ENCODE data around the gene IFNA16. TPM values are rescaled to one million over a fixed set of nuclear protein-coding genes. Genes with fewer than 3 reads are reported as not detected.
"Not testable (repeated sequence)": the region's sequence is repeated elsewhere in the genome, so short reads cannot be mapped to it uniquely, and the experiment has no call there.

The IFNA16 gene
- total RNA-seq, 2 donors from 2014 or later: not detected

DNA sequence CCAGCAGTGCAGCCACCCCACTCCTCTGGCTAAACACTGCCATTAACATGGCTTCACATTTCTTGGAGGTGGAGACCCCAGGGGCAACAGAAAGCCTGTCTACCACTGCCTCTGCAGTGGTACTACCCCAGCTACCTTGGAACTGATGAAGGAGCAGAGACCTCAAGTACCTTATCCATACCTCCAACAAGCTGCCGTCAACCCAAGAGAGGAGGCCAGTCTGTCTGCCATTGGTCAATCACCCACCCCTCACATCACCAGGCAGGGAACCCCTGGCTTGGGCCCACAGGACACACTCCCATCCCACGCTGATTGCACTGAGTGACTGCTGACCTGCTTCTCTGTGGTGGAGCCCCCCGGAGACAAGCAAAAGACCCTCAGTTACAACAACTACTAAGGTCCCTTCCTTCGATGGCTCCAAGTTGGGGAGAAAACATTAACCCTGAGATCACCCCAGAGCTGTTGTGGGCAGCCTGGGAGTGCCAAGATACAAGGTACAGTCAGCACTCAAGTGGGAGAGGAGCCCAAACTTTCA, 17.1 kb upstream of the IFNA16 start:
- DNase-seq (ENCODE audit: low spot score): no peak
- Histone ChIP-seq H3K4me1 (replicated peaks) (no peaks in the 10 kb centered on the region), H3K9me3 (no peaks in the 10 kb centered on the region), H3K27ac (no peak overlapping the region), H3K36me3 (no peaks in the 10 kb centered on the region), H3K27me3 (replicated peaks; ENCODE audit: insufficient read depth) (no peaks in the 10 kb centered on the region), H3K4me3 (no peak overlapping the region)
- intact Hi-C loops (cut with DNase I): loop anchor here (10.0 kb wide), 1 partner anchor 551 kb away; no protein-coding TSS in a partner anchor
- TF ChIP-seq POLR2A (IDR thresholded peaks at IDR 0.05) (no peak), POLR2AphosphoS5 (IDR thresholded peaks at IDR 0.05) (no peak)
- TF ChIP-seq, protein P1, sequence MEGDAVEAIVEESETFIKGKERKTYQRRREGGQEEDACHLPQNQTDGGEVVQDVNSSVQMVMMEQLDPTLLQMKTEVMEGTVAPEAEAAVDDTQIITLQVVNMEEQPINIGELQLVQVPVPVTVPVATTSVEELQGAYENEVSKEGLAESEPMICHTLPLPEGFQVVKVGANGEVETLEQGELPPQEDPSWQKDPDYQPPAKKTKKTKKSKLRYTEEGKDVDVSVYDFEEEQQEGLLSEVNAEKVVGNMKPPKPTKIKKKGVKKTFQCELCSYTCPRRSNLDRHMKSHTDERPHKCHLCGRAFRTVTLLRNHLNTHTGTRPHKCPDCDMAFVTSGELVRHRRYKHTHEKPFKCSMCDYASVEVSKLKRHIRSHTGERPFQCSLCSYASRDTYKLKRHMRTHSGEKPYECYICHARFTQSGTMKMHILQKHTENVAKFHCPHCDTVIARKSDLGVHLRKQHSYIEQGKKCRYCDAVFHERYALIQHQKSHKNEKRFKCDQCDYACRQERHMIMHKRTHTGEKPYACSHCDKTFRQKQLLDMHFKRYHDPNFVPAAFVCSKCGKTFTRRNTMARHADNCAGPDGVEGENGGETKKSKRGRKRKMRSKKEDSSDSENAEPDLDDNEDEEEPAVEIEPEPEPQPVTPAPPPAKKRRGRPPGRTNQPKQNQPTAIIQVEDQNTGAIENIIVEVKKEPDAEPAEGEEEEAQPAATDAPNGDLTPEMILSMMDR (IDR thresholded peaks at IDR 0.05): no peak
- 83% methylated on average over 4 of the region's 4 CpGs for WGBS

DNA sequence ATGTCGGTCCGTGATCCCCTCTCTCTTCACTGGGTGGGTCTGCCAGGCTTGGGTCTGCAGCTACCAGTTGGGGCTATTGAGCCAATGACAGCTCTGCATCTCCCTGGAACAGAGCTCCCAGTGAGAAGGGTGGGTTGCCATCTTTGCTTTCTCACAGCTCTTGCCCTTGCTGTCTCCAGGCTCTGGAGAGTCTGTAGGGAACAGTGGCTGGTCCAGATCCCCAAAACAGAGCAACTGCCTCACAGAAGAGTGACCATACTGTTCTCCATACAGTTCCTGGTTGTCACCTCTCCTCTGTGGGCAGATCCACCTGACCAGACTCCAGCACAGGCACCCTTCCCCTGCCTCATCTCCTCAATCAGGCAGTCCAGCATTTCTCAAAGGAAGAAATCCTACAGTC, 16.1 kb upstream of the IFNA16 start:
- Histone ChIP-seq H3K27me3 (replicated peaks; ENCODE audit: insufficient read depth) (no peaks in the 10 kb centered on the region), H3K9me3 (no peaks in the 10 kb centered on the region), H3K4me3 (no peak overlapping the region), H3K27ac (no peak overlapping the region), H3K4me1 (replicated peaks) (no peaks in the 10 kb centered on the region), H3K36me3 (no peaks in the 10 kb centered on the region)
- TF ChIP-seq POLR2AphosphoS5 (IDR thresholded peaks at IDR 0.05): no peak
- TF ChIP-seq, protein P1 (IDR thresholded peaks at IDR 0.05): no peak
- TF ChIP-seq POLR2A (IDR thresholded peaks at IDR 0.05): no peak
- DNase-seq (ENCODE audit: low spot score): no peak
- 95% methylated on average over 2 of the region's 2 CpGs for WGBS
- intact Hi-C loops (cut with DNase I): loop anchor here (10.0 kb wide), 1 partner anchor 552 kb away; no protein-coding TSS in a partner anchor

DNA sequence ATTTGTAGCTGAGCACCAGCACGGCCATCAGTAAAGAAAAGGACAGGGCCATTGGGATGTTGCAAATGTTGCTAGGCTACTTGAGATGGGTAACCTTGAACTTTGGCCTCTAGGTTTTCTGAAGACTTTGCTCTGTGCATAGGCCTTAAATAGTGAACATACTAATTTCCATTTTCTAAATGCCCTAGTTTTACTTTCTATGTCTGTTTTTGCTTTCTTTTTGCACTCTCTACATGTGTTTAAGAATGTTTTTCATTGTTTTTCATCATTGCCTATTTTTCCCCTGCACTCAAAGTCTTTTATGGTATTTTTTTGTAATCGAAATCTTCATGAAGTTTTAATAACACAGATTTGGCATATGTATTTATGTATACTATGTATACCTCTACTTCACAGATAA, 11.0 kb upstream of the IFNA16 start, which contains the start of gene IFNA17:
Gene IFNA17, minus strand, starts transcription at position 101 of the 400 bp plus-strand sequence. Its CDS starts 49 bp downstream, at position 52.
- H3K4me1 ChIP-seq (replicated peaks): no peaks in the 10 kb centered on the region
- intact Hi-C loops (cut with DNase I): no loop called here
- WGBS: 81% methylated on average over 2 of the region's 2 CpGs
- no peak within 1 kb of the TSS for H3K4me3 ChIP-seq
- DNase-seq (ENCODE audit: low spot score): no peak
- no peak for TF ChIP-seq POLR2AphosphoS5 (IDR thresholded peaks at IDR 0.05)
- TF ChIP-seq, protein P1 (IDR thresholded peaks at IDR 0.05): no peak
- no peak for TF ChIP-seq POLR2A (IDR thresholded peaks at IDR 0.05)
- H3K27me3 ChIP-seq (replicated peaks; ENCODE audit: insufficient read depth): no peaks in the 10 kb centered on the region
- no peaks in the 10 kb centered on the region for H3K36me3 ChIP-seq
- H3K9me3 ChIP-seq: no peaks in the 10 kb centered on the region
- no peak within 1 kb of the TSS for H3K27ac ChIP-seq

DNA sequence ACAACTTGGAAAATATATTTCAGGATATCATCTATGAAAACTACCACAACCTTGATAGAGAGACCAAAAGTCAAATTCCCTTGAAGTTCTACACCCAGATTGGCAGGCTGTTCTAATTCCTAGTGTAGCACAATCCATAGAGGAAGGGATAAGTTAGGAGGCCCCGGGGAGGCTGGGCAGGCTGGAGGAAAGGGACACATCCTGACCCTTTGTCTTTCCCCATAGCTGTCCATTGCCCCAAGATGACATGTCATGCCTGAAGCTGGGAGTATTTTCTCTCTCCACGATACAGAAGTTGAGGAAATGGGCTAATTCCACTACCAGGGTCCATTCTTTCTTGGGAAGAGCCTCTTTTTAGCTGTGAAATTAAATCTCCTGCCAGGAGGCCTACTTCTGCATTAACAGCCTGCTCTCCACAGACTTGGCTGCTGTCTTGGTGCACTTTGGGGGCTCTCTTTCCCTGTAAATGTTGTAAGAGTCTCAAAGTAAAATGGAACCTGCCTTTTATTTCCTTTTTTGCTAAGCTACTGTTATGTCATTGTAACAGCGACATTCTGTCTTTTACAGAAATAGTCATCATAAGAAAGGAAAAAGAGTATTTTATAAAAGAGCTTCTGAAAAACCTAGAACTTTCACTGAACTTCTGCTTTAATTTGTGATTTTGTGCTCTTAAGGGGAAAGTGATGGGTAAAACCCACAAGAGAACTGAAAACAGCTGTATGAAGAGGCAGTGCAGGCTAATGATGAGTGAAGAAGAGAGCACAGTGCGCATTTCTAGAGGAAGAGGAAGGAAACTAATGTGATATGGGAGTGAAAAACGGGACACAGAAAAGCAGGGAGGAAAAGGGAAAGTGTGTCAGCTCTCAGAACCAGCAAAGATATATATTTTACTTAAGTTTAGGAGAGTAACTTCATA, 3.4 kb downstream of the IFNA16 start:
- WGBS: 50% methylated on average over 5 of the region's 5 CpGs
- intact Hi-C loops (cut with DNase I); H3K4me3 ChIP-seq: not testable (repeated sequence)

DNA sequence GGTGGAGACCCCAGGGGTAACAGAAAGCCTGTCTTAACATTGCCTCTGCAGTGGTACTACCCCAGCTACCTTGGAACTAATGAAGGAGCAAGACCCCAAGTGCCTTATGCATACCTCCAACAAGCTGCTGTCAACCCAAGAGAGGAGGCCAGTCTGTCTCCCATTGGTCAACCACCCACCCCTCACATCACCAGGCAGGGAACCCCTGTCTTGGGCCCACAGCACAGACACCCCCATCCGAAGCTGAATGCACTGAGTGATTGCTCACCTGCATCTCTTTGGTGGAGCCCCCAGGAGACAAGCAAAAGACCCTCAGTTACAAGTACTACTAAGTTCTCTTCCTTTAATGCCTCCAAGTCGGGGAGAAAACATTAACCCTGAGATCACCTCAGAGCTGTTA, 5.0 kb downstream of the IFNA16 start:
- DNase-seq (ENCODE audit: low spot score); H3K9me3 ChIP-seq; H3K27me3 ChIP-seq (replicated peaks; ENCODE audit: insufficient read depth); H3K27ac ChIP-seq; H3K4me3 ChIP-seq; H3K36me3 ChIP-seq; intact Hi-C loops (cut with DNase I); H3K4me1 ChIP-seq (replicated peaks): not testable (repeated sequence)
- WGBS: 71% methylated on average over 2 of the region's 2 CpGs

More for the DNA sequence above, 3.4 kb downstream of the IFNA16 start:
- not testable (repeated sequence) for H3K9me3 ChIP-seq; H3K4me1 ChIP-seq (replicated peaks); H3K36me3 ChIP-seq; H3K27ac ChIP-seq; H3K27me3 ChIP-seq (replicated peaks; ENCODE audit: insufficient read depth); DNase-seq (ENCODE audit: low spot score)

DNA sequence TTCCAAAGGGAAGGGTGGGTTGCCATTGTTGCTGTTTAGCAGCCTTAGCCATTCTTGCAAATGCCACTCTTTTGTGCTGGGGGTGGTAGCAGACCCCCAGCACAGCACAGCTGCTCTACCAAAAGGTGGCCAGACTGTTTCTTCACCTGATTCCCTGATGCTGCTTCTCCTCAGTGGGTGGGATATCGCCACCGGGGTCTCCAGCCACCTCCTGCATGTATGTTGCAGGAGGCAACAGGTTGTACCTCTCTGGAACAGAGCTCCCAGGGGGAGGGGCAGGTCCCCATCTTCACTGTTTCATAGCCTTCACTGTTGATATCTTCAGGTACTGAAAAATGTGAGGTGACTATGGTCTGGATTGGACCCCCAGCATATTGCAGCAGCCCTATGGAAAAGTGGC, 6.3 kb downstream of the IFNA16 start:
- H3K36me3 ChIP-seq; H3K9me3 ChIP-seq; H3K4me1 ChIP-seq (replicated peaks); intact Hi-C loops (cut with DNase I); H3K4me3 ChIP-seq; H3K27me3 ChIP-seq (replicated peaks; ENCODE audit: insufficient read depth); DNase-seq (ENCODE audit: low spot score); H3K27ac ChIP-seq: not testable (repeated sequence)
- WGBS: 81% methylated on average over 2 of the region's 2 CpGs

Data from prostate gland (tissue), 2 donors.